GM04503 (cell line): ENCODE measurements around the gene ZNF630.
"Not testable (repeated sequence)": the region's sequence is repeated elsewhere in the genome, so short reads cannot be mapped to it uniquely, and the experiment has no call there.

Experiments
- DNase-seq: peaks from one replicate; pipeline ENCODE4 v3.0.0-alpha.2; 2012; ENCODE audit warnings: low read depth

Gene ZNF630

GRCh38 chrX:48028091-48028490 lies 43.3 kb downstream of the ZNF630 start:
- DNase-seq = no peak

GRCh38 chrX:48027545-48027944 lies 43.9 kb downstream of the ZNF630 start:
- not testable (repeated sequence) for DNase-seq

- DNase-seq = no peak
These were observed 45.9 kb downstream of the ZNF630 start for GRCh38 chrX:48025561-48025960.

GRCh38 chrX:48022738-48023137 lies 48.7 kb downstream of the ZNF630 start:
- DNase-seq = no peak

GRCh38 chrX:48022100-48022499 lies 49.3 kb downstream of the ZNF630 start:
- no peak for DNase-seq

- peak; percentile 49 for DNase-seq
These were observed 50.2 kb downstream of the ZNF630 start for GRCh38 chrX:48021026-48021900.

GRCh38 chrX:48020472-48020871 lies 51.0 kb downstream of the ZNF630 start:
- not testable (repeated sequence) for DNase-seq

GRCh38 chrX:48019892-48020291 lies 51.5 kb downstream of the ZNF630 start:
- not testable (repeated sequence) for DNase-seq

- DNase-seq = not testable (repeated sequence)
These were observed 54.7 kb downstream of the ZNF630 start for GRCh38 chrX:48016583-48017310.

- DNase-seq = not testable (repeated sequence)
These were observed 61.9 kb downstream of the ZNF630 start for GRCh38 chrX:48009445-48009960.
